ENCODE results near the gene USP4.

USP4 gene

GRCh38 chr3:49294343-49294742, 45.5 kb downstream of the USP4 start:
- DNase-seq: no peak

DNA sequence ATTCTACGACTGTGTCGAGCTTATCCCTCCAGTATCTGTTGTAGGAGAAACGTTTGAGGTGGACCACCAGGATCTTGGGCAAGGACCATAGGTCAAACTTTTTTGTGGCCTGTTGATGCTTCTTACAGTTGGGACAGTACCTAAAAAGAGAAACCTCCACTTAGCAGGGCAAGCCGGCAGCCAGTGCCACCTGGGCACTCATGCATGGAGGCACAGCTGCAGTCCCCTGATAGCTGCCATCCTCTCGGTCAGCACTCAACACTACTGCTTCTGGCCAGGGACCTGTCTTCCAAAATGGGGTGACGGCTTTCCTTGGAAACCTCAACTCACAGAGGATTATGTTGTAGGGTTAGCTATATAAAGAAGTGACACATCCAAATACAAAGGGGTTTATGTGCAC, 55.9 kb downstream of the USP4 start:
- DNase-seq: no peak

GRCh38 chr3:49279376-49279775, 60.5 kb downstream of the USP4 start:
- DNase-seq: no peak

- DNase-seq: no peak
Observed at GRCh38 chr3:49278548-49278947, 61.3 kb downstream of the USP4 start.

DNA sequence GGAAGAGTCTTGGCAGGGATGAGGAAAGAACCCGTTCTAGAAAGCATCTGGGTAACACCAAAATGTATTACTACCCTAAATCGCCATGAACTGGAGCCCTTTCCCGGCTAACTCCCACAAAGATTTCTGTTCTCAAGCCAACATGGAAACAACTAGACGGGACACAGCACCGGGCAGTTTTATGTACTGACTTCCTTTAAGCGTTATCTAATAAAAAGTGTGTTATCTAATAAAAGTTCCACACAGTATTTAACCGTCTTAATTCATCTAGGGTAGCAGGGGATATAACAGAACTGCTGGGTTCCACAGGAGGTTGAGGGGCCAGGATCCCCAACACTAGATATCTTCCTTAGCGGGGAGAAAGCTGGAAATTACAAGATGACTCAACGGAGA, 62.5 kb downstream of the USP4 start:
- no peak for DNase-seq

- no peak for DNase-seq
Observed at GRCh38 chr3:49276475-49277382, 63.1 kb downstream of the USP4 start, which contains the start of gene C3orf62. TSS of gene C3orf62 (minus strand) at chr3:49277232. CDS start at chr3:49276872, 360 bp downstream.

DNA sequence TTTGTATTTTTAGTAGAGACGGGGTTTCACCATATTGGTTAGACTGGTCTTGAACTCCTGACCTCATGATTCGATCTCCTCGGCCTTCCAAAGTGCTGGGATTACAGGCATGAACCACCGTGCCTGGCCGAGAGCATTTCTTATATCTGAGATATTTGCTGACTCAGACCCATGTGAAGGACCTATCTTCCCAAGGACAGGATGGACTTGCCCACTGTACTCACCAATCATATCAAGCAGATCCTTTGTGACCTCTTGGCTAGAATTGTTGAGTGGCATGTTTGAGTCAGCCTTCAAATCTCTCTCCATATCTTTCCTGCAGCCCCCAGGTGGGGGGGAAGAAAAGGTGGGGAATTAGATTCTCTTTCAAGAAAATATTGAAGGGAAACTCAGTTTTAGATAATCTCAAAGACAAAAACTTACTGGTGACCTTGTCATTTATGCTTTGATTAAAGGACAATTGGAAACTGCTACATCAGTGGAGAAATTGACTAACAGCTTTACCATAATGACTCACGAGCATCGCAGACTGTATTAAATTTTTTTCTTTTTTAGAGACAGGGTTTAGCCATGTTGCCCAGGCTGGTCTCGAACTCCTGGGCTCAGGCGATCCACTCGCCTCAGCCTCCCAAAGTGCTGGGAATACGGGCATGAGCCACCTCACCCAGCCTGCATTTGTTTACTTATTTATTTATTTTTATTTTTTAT, 65.9 kb downstream of the USP4 start:
- no peak for DNase-seq

GRCh38 chr3:49271047-49271446, 68.8 kb downstream of the USP4 start:
- no peak for DNase-seq

DNA sequence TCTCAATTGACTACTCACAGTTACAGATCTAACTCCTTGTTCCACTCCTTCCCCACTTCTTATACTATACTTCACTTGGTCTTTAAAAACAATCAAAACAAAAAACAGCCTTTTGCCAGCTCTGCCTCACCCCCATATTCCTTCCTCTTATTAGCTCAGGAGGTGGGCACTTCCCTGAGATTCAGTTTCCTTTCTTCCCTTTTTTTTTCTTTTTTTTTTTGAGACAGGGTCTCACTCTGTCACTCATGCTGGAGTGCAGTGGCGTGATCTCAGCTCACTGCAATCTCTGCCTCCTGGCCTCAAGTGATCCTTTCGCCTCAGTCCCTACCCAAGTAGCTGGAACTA, 69.7 kb downstream of the USP4 start:
- DNase-seq: no peak

DNA sequence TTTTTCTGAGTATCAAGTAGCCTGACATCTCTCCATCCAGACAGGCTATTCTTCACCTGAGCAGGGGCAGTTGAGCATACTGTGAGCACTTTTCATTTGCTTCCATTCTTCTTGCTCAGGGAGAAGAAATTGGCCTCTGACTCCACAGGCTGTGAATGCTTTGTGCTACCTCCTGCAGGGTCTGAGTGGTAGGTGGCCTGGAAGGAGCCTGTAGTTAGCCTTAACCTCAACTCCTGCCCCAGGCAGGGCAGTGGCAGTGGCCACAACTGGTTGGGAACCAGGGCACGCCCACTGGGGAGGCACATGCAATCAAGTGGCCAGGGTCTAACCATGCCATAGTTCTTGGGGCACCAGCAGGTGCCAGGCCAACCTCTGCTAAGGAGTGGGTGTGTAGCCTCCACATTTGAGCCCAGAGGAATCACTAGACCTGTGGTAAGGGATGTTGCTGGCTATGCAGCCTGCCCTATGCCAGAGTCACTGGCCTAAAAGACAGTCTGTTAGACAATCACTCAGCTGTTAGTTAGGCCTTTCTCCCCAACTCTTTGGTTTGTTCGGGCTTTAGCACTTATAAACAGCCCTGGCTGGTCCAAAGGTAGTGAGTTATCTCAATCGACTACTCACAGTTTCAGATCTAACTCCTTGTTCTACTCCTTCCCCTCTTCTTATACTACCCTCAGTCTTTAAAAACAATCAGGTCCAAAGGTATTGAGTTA, 70.3 kb downstream of the USP4 start:
- no peak for DNase-seq

DNA sequence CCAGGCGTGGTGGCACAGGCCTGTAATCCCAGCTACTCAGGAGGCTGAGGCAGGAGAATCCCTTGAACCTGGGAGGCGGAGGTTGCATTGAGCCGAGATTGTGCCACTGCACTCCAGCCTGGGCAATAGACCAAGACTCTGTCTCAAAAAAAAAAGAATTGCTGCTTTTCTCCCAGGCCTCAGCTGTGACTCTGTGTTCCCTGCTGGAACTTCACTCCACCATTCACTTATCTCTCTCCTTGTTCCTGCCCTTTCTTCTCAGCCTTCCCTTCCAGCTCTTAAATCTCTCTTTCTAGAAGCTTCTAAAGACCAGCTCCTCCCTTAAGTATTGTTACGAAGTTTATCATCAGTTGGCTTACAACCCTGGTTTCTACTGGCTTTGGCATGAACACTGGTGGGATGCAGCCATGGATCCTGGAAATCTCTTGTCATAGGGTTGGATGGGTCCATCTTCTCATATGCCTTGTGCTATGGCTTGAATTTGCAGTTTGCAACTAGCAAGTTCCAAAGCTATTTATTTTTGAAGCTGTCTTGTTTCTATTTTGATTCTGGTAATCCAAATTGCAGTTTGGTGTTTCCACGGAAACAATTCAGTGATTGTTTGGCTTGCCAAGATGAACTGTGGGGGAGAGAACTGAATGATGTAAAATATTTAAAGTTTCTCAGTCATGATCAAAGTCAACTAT, 73.3 kb downstream of the USP4 start:
- DNase-seq: no peak

DNA sequence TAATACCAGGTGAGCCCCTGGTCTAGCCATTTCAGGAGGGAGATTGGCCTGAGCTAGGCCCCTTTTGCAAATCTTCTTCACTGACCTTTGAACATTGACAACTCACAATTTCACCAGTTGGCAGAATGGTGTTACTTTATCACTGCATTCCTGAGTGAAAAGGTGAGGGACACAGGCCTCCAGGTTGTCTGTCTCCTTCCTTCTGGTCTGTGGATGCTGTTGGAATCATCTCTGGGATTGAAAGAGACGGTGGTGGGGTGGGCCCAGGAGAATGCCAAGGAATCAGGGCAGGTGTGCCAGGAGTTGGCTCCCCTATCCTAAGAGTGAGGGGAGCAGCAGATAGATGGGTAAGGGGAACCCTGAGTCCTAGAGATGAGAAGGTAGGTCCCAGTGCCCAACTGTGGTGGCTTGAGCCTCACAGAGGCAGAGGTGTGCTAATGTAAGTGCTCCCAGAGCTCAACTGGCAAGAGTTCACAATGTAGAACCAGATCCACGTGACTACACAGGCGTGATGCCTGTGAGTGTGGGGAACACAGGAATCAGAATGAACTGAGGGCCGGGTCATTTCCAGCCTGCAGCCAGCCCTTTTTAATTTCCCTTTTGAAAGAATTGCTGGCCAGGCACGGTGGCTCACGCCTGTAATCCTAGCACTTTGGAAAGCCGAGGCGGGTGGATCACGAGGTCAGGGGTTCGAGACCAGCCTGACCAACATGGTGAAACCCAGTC, 74.0 kb downstream of the USP4 start:
- DNase-seq: no peak

GRCh38 chr3:49263159-49263889, 76.5 kb downstream of the USP4 start:
- DNase-seq: no peak

DNA sequence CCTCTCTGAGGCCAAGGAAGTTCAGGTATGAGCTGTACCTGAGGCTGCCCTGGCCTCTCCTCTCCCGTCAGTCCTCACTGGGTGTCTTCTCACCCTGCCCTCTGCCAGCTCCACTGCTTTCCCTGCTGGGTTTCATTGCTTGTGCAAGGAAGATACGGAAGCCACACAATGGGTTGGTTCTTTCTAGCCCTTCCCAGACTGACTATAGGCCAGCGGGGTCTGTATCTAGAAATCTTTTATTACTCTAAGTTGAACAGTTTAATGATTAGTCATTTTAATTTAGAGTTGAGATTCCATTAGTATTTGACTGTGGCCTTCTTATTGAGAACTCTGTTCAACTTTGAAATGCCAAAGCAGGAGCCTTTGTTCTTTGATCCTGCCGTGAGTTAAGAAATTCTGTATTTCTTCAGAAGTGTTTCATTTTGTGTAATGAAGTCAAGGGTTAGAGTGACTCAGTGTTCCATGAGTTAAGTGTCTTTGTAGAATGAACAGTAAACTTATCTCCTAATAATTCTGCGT, 79.0 kb downstream of the USP4 start:
- DNase-seq: no peak

DNA sequence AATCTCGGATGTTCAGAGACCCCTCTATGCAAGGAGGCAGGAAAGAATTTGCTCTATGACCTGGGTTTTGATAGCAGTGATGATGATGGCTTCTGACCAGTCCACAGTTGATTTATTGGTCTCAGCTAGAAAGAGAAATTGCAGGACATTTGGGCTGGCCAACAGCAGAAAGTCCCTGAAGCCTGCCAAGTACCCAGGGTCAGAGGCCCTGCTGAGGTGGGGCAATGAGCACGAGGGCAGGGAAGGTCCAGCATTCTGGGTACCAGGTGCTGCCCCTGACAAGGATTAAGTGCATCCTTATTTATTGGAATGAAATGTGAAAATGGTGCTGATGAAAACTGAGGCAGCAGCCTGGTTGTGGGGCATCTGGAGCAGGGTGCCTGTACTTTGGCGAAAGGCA, 82.7 kb downstream of the USP4 start:
- DNase-seq: no peak

DNA sequence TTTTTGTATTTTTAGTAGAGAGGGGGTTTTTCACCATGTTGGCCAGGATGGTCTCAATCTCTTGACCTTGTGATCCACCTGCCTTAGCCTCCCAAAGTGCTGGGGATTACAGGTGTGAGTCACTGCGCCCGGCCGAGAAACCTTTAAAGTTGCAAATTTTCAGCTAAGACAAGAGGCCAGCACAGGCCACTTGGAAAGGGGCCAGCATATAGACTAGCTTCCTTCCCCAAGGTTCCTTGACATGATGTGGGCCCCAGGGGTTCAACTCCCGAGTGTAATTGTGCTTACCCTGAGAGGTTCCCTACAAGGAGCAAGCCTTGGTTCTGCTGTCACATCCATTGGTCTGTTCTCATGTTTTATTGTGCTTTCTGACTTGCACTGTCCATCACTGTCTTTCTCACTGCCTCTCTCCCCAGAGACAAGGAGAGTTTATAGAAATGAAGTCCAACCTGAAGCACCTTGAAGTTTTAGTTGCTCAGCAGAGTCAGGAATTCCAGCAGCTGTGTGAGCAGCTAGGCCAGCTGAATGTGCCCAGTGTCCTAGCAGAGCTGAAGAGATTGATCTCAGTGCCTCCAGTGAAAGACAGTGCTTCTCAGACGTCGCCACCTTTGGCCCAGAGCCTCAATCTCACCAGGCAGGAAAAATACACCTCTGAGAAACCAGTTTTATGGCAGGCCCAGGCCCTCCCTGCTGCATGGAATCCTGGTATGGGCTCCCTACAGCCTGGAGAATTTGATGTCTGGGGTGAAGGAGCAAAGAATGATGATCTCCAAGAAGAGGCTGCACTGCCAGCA, 83.9 kb downstream of the USP4 start:
- no peak for DNase-seq

DNA sequence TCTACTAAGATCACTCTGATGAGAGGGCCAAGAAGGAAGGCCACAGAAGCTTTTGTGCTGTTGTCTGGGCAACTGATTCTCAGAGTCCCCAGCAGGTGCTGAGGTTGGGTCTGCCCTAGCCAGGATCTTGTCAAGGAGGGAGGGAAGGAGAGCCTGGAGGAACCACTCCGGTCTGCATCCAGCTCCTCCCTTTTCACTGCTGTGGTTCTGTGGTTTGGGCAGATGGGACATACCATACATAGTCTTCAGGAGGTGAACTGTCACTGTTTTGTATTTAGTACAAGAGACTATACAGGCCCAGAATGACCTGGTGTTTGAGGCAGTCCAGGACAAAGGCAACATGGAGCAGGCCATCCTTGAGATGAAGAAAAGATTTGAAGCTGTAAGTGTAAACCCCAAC, 84.7 kb downstream of the USP4 start:
- no peak for DNase-seq

GRCh38 chr3:49253512-49253911, 86.3 kb downstream of the USP4 start:
- DNase-seq: no peak

- DNase-seq: no peak
Observed at GRCh38 chr3:49248840-49249227, 91.0 kb downstream of the USP4 start.

GRCh38 chr3:49244581-49245205, 95.2 kb downstream of the USP4 start:
- DNase-seq: no peak
